ENCODE measurements around the gene AK9. TPM values are rescaled to one million over a fixed set of nuclear protein-coding genes. Genes with fewer than 3 reads are reported as not detected.

Gene AK9
- total and polyA plus RNA-seq, 4 donors = 1.1 to 5.3 (median 3.8) TPM

DNA sequence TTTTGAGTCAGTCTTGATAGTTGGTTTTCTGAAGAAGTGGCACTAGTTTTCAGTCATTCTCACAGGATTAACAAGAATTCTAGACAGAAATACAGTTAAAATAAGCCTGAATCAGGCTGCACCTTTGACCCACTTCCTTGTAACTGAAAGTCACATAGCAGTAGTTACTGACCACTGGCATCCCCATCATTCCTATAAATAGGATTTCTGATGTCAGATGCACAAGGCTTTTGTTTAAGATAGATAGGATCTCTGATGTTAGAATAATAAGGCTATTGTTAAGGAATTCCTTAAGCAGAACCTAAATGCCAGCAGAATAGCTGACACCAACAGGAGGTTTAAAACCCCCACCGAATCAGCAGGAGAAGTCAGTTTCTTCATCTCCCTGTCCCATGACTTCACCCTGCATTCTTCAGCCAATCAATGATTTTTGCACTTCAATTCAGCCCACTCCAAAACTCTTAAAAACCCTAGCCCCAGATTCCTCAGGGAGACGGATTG is 177.4 kb downstream of the AK9 start:
- no peak overlapping the region for H3K4me3 ChIP-seq (ENCODE audit: low read depth in 1 of 3, low read length in 3 of 3)
- WGBS = 89% methylated on average over 2 of the region's 2 CpGs
- no peak for TF ChIP-seq FOXA2 (IDR thresholded peaks at IDR 0.05)
- no peak for TF ChIP-seq HNF4A (conservative IDR thresholded peaks at IDR 0.05)
- TF ChIP-seq REST (IDR thresholded peaks at IDR 0.05) = no peak
- no peak for TF ChIP-seq RXRA (IDR thresholded peaks at IDR 0.05)
- TF ChIP-seq EGR1 (IDR thresholded peaks at IDR 0.05; ENCODE audit: low read depth in 2 of 2) = no peak
- no peak for TF ChIP-seq NR2F2 (IDR thresholded peaks at IDR 0.05)
- TF ChIP-seq, protein P1, sequence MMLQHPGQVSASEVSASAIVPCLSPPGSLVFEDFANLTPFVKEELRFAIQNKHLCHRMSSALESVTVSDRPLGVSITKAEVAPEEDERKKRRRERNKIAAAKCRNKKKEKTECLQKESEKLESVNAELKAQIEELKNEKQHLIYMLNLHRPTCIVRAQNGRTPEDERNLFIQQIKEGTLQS (IDR thresholded peaks at IDR 0.05) = no peak
- TF ChIP-seq, protein P2, sequence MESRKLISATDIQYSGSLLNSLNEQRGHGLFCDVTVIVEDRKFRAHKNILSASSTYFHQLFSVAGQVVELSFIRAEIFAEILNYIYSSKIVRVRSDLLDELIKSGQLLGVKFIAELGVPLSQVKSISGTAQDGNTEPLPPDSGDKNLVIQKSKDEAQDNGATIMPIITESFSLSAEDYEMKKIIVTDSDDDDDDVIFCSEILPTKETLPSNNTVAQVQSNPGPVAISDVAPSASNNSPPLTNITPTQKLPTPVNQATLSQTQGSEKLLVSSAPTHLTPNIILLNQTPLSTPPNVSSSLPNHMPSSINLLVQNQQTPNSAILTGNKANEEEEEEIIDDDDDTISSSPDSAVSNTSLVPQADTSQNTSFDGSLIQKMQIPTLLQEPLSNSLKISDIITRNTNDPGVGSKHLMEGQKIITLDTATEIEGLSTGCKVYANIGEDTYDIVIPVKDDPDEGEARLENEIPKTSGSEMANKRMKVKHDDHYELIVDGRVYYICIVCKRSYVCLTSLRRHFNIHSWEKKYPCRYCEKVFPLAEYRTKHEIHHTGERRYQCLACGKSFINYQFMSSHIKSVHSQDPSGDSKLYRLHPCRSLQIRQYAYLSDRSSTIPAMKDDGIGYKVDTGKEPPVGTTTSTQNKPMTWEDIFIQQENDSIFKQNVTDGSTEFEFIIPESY (IDR thresholded peaks at IDR 0.05) = no peak
- no peak for TF ChIP-seq MAX (IDR thresholded peaks at IDR 0.05)
- TF ChIP-seq YY1 (IDR thresholded peaks at IDR 0.05) = no peak
- TF ChIP-seq, protein P3, sequence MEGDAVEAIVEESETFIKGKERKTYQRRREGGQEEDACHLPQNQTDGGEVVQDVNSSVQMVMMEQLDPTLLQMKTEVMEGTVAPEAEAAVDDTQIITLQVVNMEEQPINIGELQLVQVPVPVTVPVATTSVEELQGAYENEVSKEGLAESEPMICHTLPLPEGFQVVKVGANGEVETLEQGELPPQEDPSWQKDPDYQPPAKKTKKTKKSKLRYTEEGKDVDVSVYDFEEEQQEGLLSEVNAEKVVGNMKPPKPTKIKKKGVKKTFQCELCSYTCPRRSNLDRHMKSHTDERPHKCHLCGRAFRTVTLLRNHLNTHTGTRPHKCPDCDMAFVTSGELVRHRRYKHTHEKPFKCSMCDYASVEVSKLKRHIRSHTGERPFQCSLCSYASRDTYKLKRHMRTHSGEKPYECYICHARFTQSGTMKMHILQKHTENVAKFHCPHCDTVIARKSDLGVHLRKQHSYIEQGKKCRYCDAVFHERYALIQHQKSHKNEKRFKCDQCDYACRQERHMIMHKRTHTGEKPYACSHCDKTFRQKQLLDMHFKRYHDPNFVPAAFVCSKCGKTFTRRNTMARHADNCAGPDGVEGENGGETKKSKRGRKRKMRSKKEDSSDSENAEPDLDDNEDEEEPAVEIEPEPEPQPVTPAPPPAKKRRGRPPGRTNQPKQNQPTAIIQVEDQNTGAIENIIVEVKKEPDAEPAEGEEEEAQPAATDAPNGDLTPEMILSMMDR (IDR thresholded peaks at IDR 0.05; ENCODE audit: low read depth, low read length, missing input control) = no peak
- TF ChIP-seq JUND (IDR thresholded peaks at IDR 0.05) = no peak
- no peak for TF ChIP-seq GABPA (IDR thresholded peaks at IDR 0.05 in 1 of 2, conservative IDR thresholded peaks at IDR 0.05 in 1 of 2)
- TF ChIP-seq RAD21 (IDR thresholded peaks at IDR 0.05) = no peak
- TF ChIP-seq HNF4G (IDR thresholded peaks at IDR 0.05) = no peak
- no peaks in the 10 kb centered on the region for H3K4me1 ChIP-seq (ENCODE audit: control insufficient read depth in 4 of 4, insufficient read depth in 4 of 4, low read length in 3 of 4)
- no peak for DNase-seq (ENCODE audit: low spot score)
- no peaks in the 10 kb centered on the region for H3K36me3 ChIP-seq (ENCODE audit: control insufficient read depth in 4 of 4, insufficient read depth in 3 of 4, low read depth in 1 of 4, low read length in 3 of 4)
- H3K9me3 ChIP-seq (ENCODE audit: control insufficient read depth in 4 of 4, low read length in 3 of 4) = no peaks in the 10 kb centered on the region
- H3K27me3 ChIP-seq (ENCODE audit: control insufficient read depth in 4 of 4, insufficient read depth in 4 of 4, low read length in 3 of 4) = no peaks in the 10 kb centered on the region
- no peak overlapping the region for H3K9ac ChIP-seq (ENCODE audit: low read depth in 1 of 2, low read length in 2 of 2)
- no peak overlapping the region for H3K27ac ChIP-seq (ENCODE audit: low read depth in 1 of 2, low read length in 2 of 2)

DNA sequence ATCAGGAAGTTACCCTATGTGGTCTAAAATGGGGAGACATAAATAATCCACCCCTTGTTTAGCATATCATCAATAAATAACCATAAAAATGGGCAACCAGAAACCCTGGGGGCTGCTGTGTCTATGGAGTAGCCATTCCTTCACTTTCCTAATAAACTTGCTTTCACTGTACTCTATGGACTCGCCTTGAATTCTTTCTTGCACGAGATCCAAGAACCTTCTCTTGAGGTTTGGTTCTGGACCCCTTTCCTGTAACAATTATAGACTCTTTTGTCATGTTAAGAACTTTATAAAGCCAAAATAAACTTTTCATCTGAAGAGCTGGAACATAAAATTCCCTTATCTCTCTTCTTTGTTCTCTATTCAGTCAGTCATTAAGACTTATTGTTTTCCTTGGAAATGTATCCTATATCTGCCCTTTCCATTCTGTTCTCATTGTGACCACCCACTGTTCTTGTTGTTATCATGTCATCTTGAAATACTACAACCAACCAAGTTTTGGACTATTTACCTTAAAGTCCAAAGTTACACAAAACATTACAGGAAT is 178.7 kb downstream of the AK9 start:
- WGBS = 96% methylated on average over 2 of the region's 2 CpGs
- TF ChIP-seq FOXA1 (IDR thresholded peaks at IDR 0.05) = no peak
- TF ChIP-seq, protein P1 (IDR thresholded peaks at IDR 0.05) = no peak
- no peak for TF ChIP-seq REST (IDR thresholded peaks at IDR 0.05)
- no peak for TF ChIP-seq YY1 (IDR thresholded peaks at IDR 0.05)
- no peak for TF ChIP-seq EGR1 (IDR thresholded peaks at IDR 0.05; ENCODE audit: low read depth in 2 of 2)
- no peak for TF ChIP-seq RAD21 (IDR thresholded peaks at IDR 0.05)
- no peak for TF ChIP-seq SP1 (IDR thresholded peaks at IDR 0.05)
- TF ChIP-seq HNF4G (IDR thresholded peaks at IDR 0.05) = no peak
- TF ChIP-seq RXRA (IDR thresholded peaks at IDR 0.05) = no peak
- TF ChIP-seq TAF1 (conservative IDR thresholded peaks at IDR 0.05) = no peak
- no peak for TF ChIP-seq NR2F2 (IDR thresholded peaks at IDR 0.05)
- TF ChIP-seq FOXA2 (IDR thresholded peaks at IDR 0.05) = no peak
- TF ChIP-seq MAX (IDR thresholded peaks at IDR 0.05) = no peak

More for the DNA sequence above, 178.7 kb downstream of the AK9 start:
- Histone ChIP-seq H3K9me3 (ENCODE audit: control insufficient read depth in 4 of 4, low read length in 3 of 4) (no peaks in the 10 kb centered on the region), H3K27ac (ENCODE audit: low read depth in 1 of 2, low read length in 2 of 2) (no peak overlapping the region), H3K36me3 (ENCODE audit: control insufficient read depth in 4 of 4, insufficient read depth in 3 of 4, low read depth in 1 of 4, low read length in 3 of 4) (no peaks in the 10 kb centered on the region), H3K9ac (ENCODE audit: low read depth in 1 of 2, low read length in 2 of 2) (no peak overlapping the region), H3K4me3 (ENCODE audit: low read depth in 1 of 3, low read length in 3 of 3) (no peak overlapping the region), H3K4me1 (ENCODE audit: control insufficient read depth in 4 of 4, insufficient read depth in 4 of 4, low read length in 3 of 4) (no peaks in the 10 kb centered on the region), H3K27me3 (ENCODE audit: control insufficient read depth in 4 of 4, insufficient read depth in 4 of 4, low read length in 3 of 4) (no peaks in the 10 kb centered on the region)
- no peak for DNase-seq (ENCODE audit: low spot score)
